Sigmoid colon (tissue), 4 donors: ENCODE measurements around the gene TXN.

Experiments used
- EP300 ChIP-seq, 4 donors: sonication (generic); formaldehyde crosslinking; IDR thresholded peaks; one replicate each; pipeline ENCODE4 v1.6.1; 2017; ENCODE audit warnings: antibody characterized with exemption in 4 of 4
- POLR2A ChIP-seq, 2 donors: fragments of 450-650 bp; IDR thresholded peaks; one replicate each; pipeline ENCODE4 v1.6.1; 2016; ENCODE audit warnings: antibody characterized with exemption in 2 of 2, mild to moderate bottlenecking in 2 of 2, moderate library complexity in 2 of 2
- POLR2AphosphoS5 ChIP-seq, 4 donors: sonication (generic); formaldehyde crosslinking; IDR thresholded peaks; one replicate each; pipeline ENCODE4 v1.6.1; 2017; ENCODE audit warnings: antibody characterized with exemption in 4 of 4
- TF ChIP-seq, protein P1 (sequence below), 4 experiments: fragments of 450-650 bp in 3 of 4; fragments of 200-600 bp in 1 of 4; IDR thresholded peaks; one replicate each; pipeline ENCODE4 v1.5.1; 2016 to 2019; ENCODE audit warnings: antibody characterized with exemption in 4 of 4, mild to moderate bottlenecking in 3 of 4, moderate library complexity in 2 of 4

DNA sequence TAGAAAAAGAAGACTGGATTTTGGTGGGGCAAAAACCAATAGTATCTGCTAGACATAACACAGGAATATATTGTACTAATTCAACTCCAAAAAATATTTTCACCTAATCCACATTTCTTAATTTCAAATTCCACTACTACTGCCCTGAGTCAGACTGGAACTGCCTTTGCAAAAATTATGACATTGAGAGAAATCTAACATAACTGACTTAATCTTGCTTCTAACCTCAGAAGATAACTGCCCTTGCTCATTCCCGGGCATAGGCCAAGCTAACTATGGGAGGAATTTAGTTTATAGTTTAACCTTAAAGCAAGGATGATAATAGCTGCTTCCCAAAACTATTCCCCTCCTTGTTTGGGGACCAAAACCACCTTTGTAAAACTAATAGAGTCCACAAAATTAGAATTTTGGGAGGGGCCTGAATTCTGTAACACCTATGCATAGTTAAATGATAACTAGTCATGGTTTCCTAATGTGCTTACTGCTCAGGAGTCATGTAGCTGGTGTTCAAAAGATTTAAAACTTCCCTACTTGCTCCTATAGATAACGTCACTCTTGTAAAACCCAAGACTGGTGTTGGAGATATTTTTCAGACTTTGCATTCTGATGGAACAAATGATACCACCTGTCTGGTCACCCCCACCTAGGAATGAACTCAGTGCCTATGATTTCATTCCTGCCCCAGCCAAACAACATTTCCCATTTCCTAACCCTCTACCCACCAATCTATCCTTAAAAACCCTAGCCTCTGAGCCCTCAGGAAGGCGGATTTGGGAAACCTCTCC lies 14.1 kb upstream of the TXN start:
- no peak for TF ChIP-seq POLR2AphosphoS5 (IDR thresholded peaks at IDR 0.05)
- TF ChIP-seq, protein P1, sequence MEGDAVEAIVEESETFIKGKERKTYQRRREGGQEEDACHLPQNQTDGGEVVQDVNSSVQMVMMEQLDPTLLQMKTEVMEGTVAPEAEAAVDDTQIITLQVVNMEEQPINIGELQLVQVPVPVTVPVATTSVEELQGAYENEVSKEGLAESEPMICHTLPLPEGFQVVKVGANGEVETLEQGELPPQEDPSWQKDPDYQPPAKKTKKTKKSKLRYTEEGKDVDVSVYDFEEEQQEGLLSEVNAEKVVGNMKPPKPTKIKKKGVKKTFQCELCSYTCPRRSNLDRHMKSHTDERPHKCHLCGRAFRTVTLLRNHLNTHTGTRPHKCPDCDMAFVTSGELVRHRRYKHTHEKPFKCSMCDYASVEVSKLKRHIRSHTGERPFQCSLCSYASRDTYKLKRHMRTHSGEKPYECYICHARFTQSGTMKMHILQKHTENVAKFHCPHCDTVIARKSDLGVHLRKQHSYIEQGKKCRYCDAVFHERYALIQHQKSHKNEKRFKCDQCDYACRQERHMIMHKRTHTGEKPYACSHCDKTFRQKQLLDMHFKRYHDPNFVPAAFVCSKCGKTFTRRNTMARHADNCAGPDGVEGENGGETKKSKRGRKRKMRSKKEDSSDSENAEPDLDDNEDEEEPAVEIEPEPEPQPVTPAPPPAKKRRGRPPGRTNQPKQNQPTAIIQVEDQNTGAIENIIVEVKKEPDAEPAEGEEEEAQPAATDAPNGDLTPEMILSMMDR (IDR thresholded peaks at IDR 0.05): no peak
- no peak for TF ChIP-seq POLR2A (IDR thresholded peaks at IDR 0.05)
- no peak for TF ChIP-seq EP300 (IDR thresholded peaks at IDR 0.05)
